Keratinocyte (primary cell): ENCODE results near the gene KSR1. TPM values are rescaled to one million over a fixed set of nuclear protein-coding genes. Genes with fewer than 3 reads are reported as not detected.

Experiments used
- DNase-seq: peaks from one replicate; pipeline ENCODE4 v3.0.0-alpha.2; 2011; ENCODE audit warnings: low read depth, missing footprints, low spot score
- FAIRE-seq: peaks from 2 replicates; lab custom pipeline; 2011; peaks lifted over from hg19 to GRCh38; lab: Jason Lieb, UNC
- H2AFZ ChIP-seq: 2 replicates; pipeline ENCODE4 v1.6.0; 2012; ENCODE audit warnings: low read length, control low read depth, inconsistent platforms; ENCODE audit not compliant: control insufficient read depth
- H3K27ac ChIP-seq: 2 replicates; pipeline ENCODE4 v1.5.1; 2011; ENCODE audit warnings: low read length; ENCODE audit not compliant: control insufficient read depth, insufficient read depth
- H3K27me3 ChIP-seq: 3 replicates; pipeline ENCODE4 v1.6.0; 2011; ENCODE audit warnings: low read length; ENCODE audit not compliant: control insufficient read depth, insufficient read depth; ENCODE audit errors: extremely low read depth
- H3K36me3 ChIP-seq, 2 experiments: 2 replicates in 1 of 2; 3 replicates in 1 of 2; pipeline ENCODE4 v1.5.1; 2011; ENCODE audit warnings: low read length in 2 of 2, mild to moderate bottlenecking in 1 of 2; ENCODE audit not compliant: control insufficient read depth in 2 of 2, insufficient read depth in 2 of 2; ENCODE audit errors: extremely low read depth in 1 of 2
- H3K4me1 ChIP-seq: 3 replicates; pipeline ENCODE4 v1.5.1; 2011; ENCODE audit warnings: low read length; ENCODE audit not compliant: control insufficient read depth, insufficient read depth; ENCODE audit errors: extremely low read depth
- H3K4me2 ChIP-seq: 3 replicates; pipeline ENCODE4 v1.6.0; 2011; ENCODE audit warnings: low read depth, low read length; ENCODE audit not compliant: control insufficient read depth, insufficient read depth; ENCODE audit errors: extremely low read depth
- H3K4me3 ChIP-seq, 3 experiments: fragments of 200-600 bp in 1 of 3; sonication (generic) in 1 of 3; 2 replicates in 2 of 3; 3 replicates in 1 of 3; pipeline ENCODE4 v1.5.1; 2011 to 2016; ENCODE audit warnings: low read length in 3 of 3, mild to moderate bottlenecking in 3 of 3, control low read depth in 2 of 3, inconsistent platforms in 1 of 3, low read depth in 1 of 3, mixed read lengths in 1 of 3, mixed run types in 1 of 3, moderate library complexity in 1 of 3; ENCODE audit not compliant: control insufficient read depth in 2 of 3, insufficient read depth in 2 of 3; ENCODE audit errors: extremely low read depth in 1 of 3
- H3K79me2 ChIP-seq: 2 replicates; pipeline ENCODE4 v1.6.0; 2012; ENCODE audit warnings: low read length; ENCODE audit not compliant: control insufficient read depth, insufficient read depth
- H3K9ac ChIP-seq: 3 replicates; pipeline ENCODE4 v1.6.0; 2011; ENCODE audit warnings: low read length; ENCODE audit not compliant: control insufficient read depth, insufficient read depth; ENCODE audit errors: extremely low read depth
- H3K9me1 ChIP-seq: 3 replicates; pipeline ENCODE4 v1.6.0; 2011; ENCODE audit warnings: low read length; ENCODE audit not compliant: control insufficient read depth, insufficient read depth; ENCODE audit errors: extremely low read depth
- H3K9me3 ChIP-seq: 2 replicates; pipeline ENCODE4 v1.5.1; 2012; ENCODE audit warnings: low read depth, low read length; ENCODE audit not compliant: control insufficient read depth
- H4K20me1 ChIP-seq: 3 replicates; pipeline ENCODE4 v1.6.0; 2011; ENCODE audit warnings: low read length; ENCODE audit not compliant: control insufficient read depth, insufficient read depth; ENCODE audit errors: extremely low read depth
- EZH2 ChIP-seq: IDR thresholded peaks from one replicate; pipeline ENCODE4 v1.6.1; 2012; ENCODE audit warnings: inconsistent platforms, mild to moderate bottlenecking, low read length, moderate library complexity
- dilution Hi-C: fragments of 300-500 bp; cut with MboI; formaldehyde crosslinking; loops from one replicate; pipeline ENCODE4 v1.7.0; 2020; ENCODE audit warnings: low sequenced_read_pairs; ENCODE audit not compliant: extremely low pct_ligation_motif_present
- polyA plus RNA-seq, 5 experiments: library from polyadenylated mRNA; depleted of rRNA in 3 of 5; stranded (reverse) in 3 of 5; stranded (forward) in 1 of 5; unstranded in 1 of 5; fragments of >200 nt; gene quantifications; 1 replicate in 1 of 5; 2 replicates in 3 of 5; 3 replicates in 1 of 5; pipeline versions ENCODE4 v1.2.1 to v1.2.3, GENCODE V29; 2011 to 2012; ENCODE audit warnings: missing spikeins in 2 of 5, low read depth in 1 of 5, low replicate concordance in 1 of 5
- TF ChIP-seq, protein P1 (sequence below), 3 experiments: IDR thresholded peaks in 1 of 3; conservative IDR thresholded peaks in 1 of 3; optimal IDR thresholded peaks in 1 of 3; 2 replicates in 2 of 3; 3 replicates in 1 of 3; pipeline versions ENCODE3 to v1.5.1; 2011; ENCODE audit warnings: low read length in 3 of 3, mild to moderate bottlenecking in 3 of 3, moderate library complexity in 2 of 3, control low read depth in 1 of 3, inconsistent platforms in 1 of 3; ENCODE audit not compliant: insufficient read depth in 2 of 3; ENCODE audit errors: extremely low read depth in 1 of 3

KSR1 gene
- polyA plus RNA-seq, 1 donor (not counting 4 experiments of a cell fraction or from before 2014, with no cell fraction given), result 1.3 TPM

DNA sequence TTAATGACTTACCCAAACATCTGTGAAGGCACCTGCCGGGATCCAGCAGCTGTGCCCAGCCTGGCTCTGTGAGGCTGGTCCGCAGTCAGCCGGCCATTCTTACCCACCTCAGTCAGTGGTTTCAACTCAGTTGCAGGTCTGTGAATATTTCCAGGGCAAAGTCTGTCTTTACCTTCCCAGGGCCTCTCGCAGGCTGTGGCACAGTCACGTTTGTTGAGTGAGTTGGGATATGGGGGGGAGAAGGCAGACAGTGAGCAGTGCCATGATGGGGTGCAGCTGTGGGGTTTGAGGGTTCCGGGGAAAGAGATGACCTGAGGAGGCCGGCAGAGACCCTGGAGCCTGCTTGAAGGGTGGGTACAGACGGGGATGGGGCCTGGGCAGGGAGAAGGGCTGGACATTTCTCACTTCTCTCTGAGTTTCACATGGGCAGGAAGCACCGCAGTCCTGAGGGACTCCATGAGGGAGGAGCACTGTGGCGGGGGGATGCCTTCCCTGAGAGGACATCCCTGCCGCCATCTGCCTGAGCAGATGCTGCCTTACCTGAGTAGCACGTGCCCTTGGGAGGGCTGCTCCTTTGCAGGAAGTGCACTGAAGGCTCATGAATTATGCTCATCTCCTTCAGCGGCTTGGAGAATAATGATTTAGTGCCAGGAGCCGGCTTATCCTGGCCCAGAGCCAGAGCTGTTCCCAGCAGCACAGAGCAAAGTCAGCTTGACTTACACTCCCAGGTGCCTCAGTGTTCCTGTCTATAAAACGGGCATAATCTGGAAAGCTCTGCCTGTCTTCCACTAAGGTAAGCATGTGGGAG is 48.1 kb downstream of the KSR1 start:
- Histone ChIP-seq H3K9me1 (no peaks in the 10 kb centered on the region), H3K79me2 (no peaks in the 10 kb centered on the region), H3K27me3 (no peaks in the 10 kb centered on the region), H4K20me1 (no peaks in the 10 kb centered on the region), H3K9ac (no peak overlapping the region), H3K4me2 (no peak overlapping the region), H3K4me1 (peaks cover 4% of the 10 kb centered on the region), H3K4me3 (no peak overlapping the region), H3K9me3 (peaks cover 8% of the 10 kb centered on the region), H3K36me3 (no peaks in the 10 kb centered on the region), H2AFZ (no peak overlapping the region), H3K27ac (no peak overlapping the region)
- DNase-seq, result no peak
- TF ChIP-seq EZH2, result no peak
- dilution Hi-C loops, result no loop called here
- no peak for FAIRE-seq

DNA sequence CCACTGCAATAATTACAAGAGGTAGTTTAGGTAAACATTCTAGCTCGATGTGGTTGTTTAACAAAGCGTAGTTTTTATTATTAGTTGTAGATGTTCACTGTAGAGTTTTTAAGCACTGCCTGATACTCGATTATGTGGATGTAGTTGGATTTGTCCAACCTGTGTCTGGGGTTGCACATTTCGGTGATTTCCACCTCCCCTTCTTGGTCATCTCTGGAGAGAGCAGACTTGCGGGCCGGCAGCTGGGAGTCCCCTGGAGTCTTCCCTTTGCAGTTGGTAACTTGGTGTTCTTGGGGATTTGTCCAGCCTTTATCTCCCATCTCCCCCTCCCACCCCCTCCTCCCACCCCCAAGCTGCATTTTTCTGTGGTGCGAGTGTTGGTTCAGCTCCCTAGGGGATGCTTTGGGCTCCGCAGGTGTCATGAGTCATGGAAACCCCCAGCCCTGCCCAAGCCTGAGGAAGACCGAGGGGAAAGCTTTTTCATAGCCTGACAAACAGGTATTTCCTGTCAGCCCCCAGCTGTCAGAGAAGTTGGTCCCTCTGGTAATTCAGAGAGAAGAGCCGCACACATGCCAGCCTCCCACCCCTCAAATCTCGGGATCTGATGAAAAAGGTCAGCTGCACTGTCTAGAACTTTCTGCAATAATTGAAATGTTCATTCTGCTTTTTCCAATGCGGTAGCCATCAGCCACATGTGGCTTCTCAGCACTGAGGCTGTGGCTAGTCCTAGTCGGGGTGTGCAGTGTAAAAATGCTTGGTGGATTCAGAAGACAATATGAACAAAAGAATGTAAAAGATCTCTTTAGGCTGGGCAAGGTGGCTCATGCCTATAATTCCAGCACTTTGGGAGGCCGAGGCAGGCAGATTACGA is 50.3 kb downstream of the KSR1 start:
- H3K27me3 ChIP-seq, result no peaks in the 10 kb centered on the region
- H3K4me2 ChIP-seq, result peak overlapping the region; percentile 2
- no peak overlapping the region for H3K9ac ChIP-seq
- no peak overlapping the region for H3K4me3 ChIP-seq
- FAIRE-seq (no peak), DNase-seq (no peak)
- dilution Hi-C loops, result no loop called here
- H3K9me1 ChIP-seq, result no peaks in the 10 kb centered on the region
- H3K36me3 ChIP-seq, result no peaks in the 10 kb centered on the region
- H3K9me3 ChIP-seq, result peaks cover 4% of the 10 kb centered on the region
- H4K20me1 ChIP-seq, result no peaks in the 10 kb centered on the region
- H3K4me1 ChIP-seq, result peaks cover 4% of the 10 kb centered on the region
- no peak overlapping the region for H3K27ac ChIP-seq
- H2AFZ ChIP-seq, result no peak overlapping the region
- TF ChIP-seq, protein P1, sequence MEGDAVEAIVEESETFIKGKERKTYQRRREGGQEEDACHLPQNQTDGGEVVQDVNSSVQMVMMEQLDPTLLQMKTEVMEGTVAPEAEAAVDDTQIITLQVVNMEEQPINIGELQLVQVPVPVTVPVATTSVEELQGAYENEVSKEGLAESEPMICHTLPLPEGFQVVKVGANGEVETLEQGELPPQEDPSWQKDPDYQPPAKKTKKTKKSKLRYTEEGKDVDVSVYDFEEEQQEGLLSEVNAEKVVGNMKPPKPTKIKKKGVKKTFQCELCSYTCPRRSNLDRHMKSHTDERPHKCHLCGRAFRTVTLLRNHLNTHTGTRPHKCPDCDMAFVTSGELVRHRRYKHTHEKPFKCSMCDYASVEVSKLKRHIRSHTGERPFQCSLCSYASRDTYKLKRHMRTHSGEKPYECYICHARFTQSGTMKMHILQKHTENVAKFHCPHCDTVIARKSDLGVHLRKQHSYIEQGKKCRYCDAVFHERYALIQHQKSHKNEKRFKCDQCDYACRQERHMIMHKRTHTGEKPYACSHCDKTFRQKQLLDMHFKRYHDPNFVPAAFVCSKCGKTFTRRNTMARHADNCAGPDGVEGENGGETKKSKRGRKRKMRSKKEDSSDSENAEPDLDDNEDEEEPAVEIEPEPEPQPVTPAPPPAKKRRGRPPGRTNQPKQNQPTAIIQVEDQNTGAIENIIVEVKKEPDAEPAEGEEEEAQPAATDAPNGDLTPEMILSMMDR (optimal IDR thresholded peaks at IDR 0.05 in 1 of 3, IDR thresholded peaks at IDR 0.05 in 1 of 3, conservative IDR thresholded peaks at IDR 0.05 in 1 of 3; ENCODE audit: extremely low read depth in 1 of 3, insufficient read depth in 2 of 3, low read length in 3 of 3), result no peak
- TF ChIP-seq EZH2, result no peak
- H3K79me2 ChIP-seq, result no peaks in the 10 kb centered on the region
